GM12865 (cell line): ENCODE results near the gene KIAA0513.

Experiments
- DNase-seq: peaks from one replicate; pipeline ENCODE4 v3.0.0; 2010; ENCODE audit warnings: low read depth
- H3K4me3 ChIP-seq: 2 replicates; pipeline ENCODE4 v1.5.1; 2011; ENCODE audit warnings: mild to moderate bottlenecking, low read depth, low read length, control low read depth
- TF ChIP-seq, protein P1 (sequence below): IDR thresholded peaks from 2 replicates; pipeline ENCODE4 v1.5.1; 2011; ENCODE audit warnings: low read length, control low read depth, low read depth, inconsistent platforms; ENCODE audit not compliant: insufficient read depth; ENCODE audit errors: missing control alignments

Gene KIAA0513

GRCh38 chr16:85134789-85135142 lies 107.2 kb downstream of the KIAA0513 start:
- TF ChIP-seq, protein P1, sequence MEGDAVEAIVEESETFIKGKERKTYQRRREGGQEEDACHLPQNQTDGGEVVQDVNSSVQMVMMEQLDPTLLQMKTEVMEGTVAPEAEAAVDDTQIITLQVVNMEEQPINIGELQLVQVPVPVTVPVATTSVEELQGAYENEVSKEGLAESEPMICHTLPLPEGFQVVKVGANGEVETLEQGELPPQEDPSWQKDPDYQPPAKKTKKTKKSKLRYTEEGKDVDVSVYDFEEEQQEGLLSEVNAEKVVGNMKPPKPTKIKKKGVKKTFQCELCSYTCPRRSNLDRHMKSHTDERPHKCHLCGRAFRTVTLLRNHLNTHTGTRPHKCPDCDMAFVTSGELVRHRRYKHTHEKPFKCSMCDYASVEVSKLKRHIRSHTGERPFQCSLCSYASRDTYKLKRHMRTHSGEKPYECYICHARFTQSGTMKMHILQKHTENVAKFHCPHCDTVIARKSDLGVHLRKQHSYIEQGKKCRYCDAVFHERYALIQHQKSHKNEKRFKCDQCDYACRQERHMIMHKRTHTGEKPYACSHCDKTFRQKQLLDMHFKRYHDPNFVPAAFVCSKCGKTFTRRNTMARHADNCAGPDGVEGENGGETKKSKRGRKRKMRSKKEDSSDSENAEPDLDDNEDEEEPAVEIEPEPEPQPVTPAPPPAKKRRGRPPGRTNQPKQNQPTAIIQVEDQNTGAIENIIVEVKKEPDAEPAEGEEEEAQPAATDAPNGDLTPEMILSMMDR, result no peak
- no peak for DNase-seq
- H3K4me3 ChIP-seq, result no peak overlapping the region

- peak; percentile 49 for DNase-seq
- TF ChIP-seq, protein P1, result no peak
- no peak overlapping the region for H3K4me3 ChIP-seq
Observed at GRCh38 chr16:85136213-85136701, 108.7 kb downstream of the KIAA0513 start.

- no peak overlapping the region for H3K4me3 ChIP-seq
- peak; percentile 55 for DNase-seq
- TF ChIP-seq, protein P1, result no peak
Observed at GRCh38 chr16:85136702-85137322, 109.2 kb downstream of the KIAA0513 start.

DNA sequence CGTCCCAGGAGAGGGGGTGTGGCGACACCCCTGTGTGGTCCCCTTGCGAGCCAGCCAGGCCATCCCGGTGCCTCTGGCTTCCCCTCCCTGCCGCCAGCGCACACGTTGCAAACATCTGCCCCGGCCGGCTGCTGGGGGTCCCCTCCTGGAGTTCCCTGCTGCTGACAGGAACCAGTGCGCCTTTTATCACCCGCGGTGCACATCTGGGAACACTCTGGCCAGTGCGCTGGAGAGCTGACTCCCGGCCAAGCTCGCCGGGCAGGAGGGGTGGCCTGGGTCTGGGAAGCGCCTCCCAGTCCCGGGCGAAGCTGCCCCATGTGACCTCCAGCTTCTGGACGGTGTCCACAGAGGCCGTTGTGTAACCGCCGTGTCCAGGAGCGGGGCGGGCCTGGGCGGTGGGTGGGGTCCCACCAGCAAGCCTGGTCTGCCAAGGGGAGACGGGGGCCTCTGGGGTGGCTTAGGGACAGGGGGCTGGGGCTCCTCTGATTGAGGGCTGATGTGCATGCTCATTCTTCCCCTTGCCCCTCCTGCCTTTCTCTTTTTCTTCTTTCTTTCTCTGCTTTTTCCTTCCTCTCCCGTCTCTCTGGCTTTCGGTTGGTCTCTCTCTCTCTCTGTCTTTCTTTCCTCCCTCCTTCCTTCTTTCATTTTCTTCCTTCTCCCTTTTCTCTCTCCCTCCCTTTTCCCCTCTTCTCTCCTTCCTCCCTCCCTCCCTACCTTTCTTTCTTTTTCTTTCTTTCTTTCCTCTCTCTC lies 109.9 kb downstream of the KIAA0513 start:
- DNase-seq, result no peak
- H3K4me3 ChIP-seq, result no peak overlapping the region
- TF ChIP-seq, protein P1, result no peak

GRCh38 chr16:85138073-85138824 lies 110.7 kb downstream of the KIAA0513 start:
- H3K4me3 ChIP-seq, result no peak overlapping the region
- TF ChIP-seq, protein P1, result no peak
- no peak for DNase-seq

GRCh38 chr16:85138825-85139627 lies 111.4 kb downstream of the KIAA0513 start:
- no peak overlapping the region for H3K4me3 ChIP-seq
- TF ChIP-seq, protein P1, result no peak
- no peak for DNase-seq
